K562 (cell line): ENCODE results near the gene PAXIP1.

Experiments used
- FOXK1 ChIP-seq: sonication (generic); formaldehyde crosslinking; IDR thresholded peaks from 2 replicates; pipeline ENCODE4 v1.8.0; 2022; ENCODE audit warnings: missing genetic modification reagents, mild to moderate bottlenecking, borderline replicate concordance
- NR2F6 ChIP-seq: fragments of 450-650 bp; formaldehyde crosslinking; IDR thresholded peaks from 2 replicates; pipeline ENCODE4 v1.4.0; 2020; ENCODE audit warnings: mild to moderate bottlenecking
- POLR2AphosphoS5 ChIP-seq: IDR thresholded peaks from 2 replicates; pipeline ENCODE4 v1.6.1; 2011; ENCODE audit warnings: mild to moderate bottlenecking, low read depth, low read length, moderate library complexity; ENCODE audit not compliant: control insufficient read depth, insufficient read depth
- ZBTB9 ChIP-seq: fragments of 450-650 bp; formaldehyde crosslinking; IDR thresholded peaks from 2 replicates; pipeline ENCODE4 v1.4.0; 2020; ENCODE audit warnings: mild to moderate bottlenecking, moderate library complexity

- TF ChIP-seq NR2F6 (CRISPR knock-in tag) (no peak), POLR2AphosphoS5 (no peak), ZBTB9 (CRISPR knock-in tag) (no peak), FOXK1 (CRISPR knock-in tag) (no peak)
Observed at GRCh38 chr7:154985230-154985629, 17.7 kb downstream of the PAXIP1 start.
